ENCODE results near the gene SCAMP4.

SCAMP4 gene

GRCh38 chr19:1858412-1859081 lies 46.7 kb upstream of the SCAMP4 start:
- peaks cover 44% of the 10 kb centered on the region for H3K4me1 Mint-ChIP-seq
- no peaks in the 10 kb centered on the region for H3K36me3 Mint-ChIP-seq (ENCODE audit: low read depth)
- TF ChIP-seq CTCF (IDR thresholded peaks at IDR 0.05) = no peak
- no peaks in the 10 kb centered on the region for H3K9me3 Mint-ChIP-seq
- no peak for DNase-seq
- H3K27ac Mint-ChIP-seq = no peak overlapping the region
- no peak overlapping the region for H3K4me3 Mint-ChIP-seq
- peaks cover 46% of the 10 kb centered on the region for H3K27me3 Mint-ChIP-seq (ENCODE audit: low read depth, poor library complexity)

DNA sequence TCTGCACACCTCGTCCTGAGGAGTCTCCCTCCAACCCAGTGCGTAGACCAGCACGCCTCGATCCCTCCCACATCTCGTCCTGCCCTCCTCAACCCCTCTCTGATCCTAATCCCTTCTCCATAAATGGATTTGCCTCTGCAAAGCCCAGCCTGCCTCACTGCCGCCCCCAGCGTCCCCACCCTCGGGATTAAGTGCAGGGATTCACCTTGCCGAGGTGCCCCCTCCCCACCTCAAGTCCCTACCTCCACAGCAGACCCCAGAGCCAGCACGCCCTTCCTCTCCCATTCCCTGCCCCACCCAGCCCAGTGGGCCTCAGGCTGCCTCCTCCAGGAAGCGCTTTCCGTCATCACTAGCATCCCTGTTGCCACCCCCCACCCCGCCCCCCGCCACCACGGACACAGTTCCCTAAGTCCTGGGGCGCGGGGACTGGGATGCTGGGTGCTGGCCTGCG lies 45.8 kb upstream of the SCAMP4 start:
- peaks cover 46% of the 10 kb centered on the region for H3K27me3 Mint-ChIP-seq (ENCODE audit: low read depth, poor library complexity)
- H3K9me3 Mint-ChIP-seq = no peaks in the 10 kb centered on the region
- H3K4me1 Mint-ChIP-seq = peaks cover 42% of the 10 kb centered on the region
- no peak overlapping the region for H3K27ac Mint-ChIP-seq
- H3K4me3 Mint-ChIP-seq = peak overlapping the region; percentile 48
- no peak for DNase-seq
- H3K36me3 Mint-ChIP-seq (ENCODE audit: low read depth) = no peaks in the 10 kb centered on the region
- no peak for TF ChIP-seq CTCF (IDR thresholded peaks at IDR 0.05)

- no peak for TF ChIP-seq CTCF (IDR thresholded peaks at IDR 0.05)
- Mint-ChIP-seq H3K27ac (no peak overlapping the region), H3K36me3 (ENCODE audit: low read depth) (no peaks in the 10 kb centered on the region), H3K9me3 (no peaks in the 10 kb centered on the region), H3K27me3 (ENCODE audit: low read depth, poor library complexity) (peaks cover 46% of the 10 kb centered on the region), H3K4me3 (no peak overlapping the region), H3K4me1 (peaks cover 34% of the 10 kb centered on the region)
- peak; percentile 75 for DNase-seq
Observed at GRCh38 chr19:1860042-1860775, 45.0 kb upstream of the SCAMP4 start.

- peaks cover 46% of the 10 kb centered on the region for H3K27me3 Mint-ChIP-seq (ENCODE audit: low read depth, poor library complexity)
- DNase-seq = no peak
- peaks cover 26% of the 10 kb centered on the region for H3K4me1 Mint-ChIP-seq
- peak overlapping the region; percentile 85 for H3K4me3 Mint-ChIP-seq
- TF ChIP-seq CTCF (IDR thresholded peaks at IDR 0.05) = no peak
- no peaks in the 10 kb centered on the region for H3K9me3 Mint-ChIP-seq
- no peaks in the 10 kb centered on the region for H3K36me3 Mint-ChIP-seq (ENCODE audit: low read depth)
- no peak overlapping the region for H3K27ac Mint-ChIP-seq
Observed at GRCh38 chr19:1860821-1861598, 44.2 kb upstream of the SCAMP4 start.

DNA sequence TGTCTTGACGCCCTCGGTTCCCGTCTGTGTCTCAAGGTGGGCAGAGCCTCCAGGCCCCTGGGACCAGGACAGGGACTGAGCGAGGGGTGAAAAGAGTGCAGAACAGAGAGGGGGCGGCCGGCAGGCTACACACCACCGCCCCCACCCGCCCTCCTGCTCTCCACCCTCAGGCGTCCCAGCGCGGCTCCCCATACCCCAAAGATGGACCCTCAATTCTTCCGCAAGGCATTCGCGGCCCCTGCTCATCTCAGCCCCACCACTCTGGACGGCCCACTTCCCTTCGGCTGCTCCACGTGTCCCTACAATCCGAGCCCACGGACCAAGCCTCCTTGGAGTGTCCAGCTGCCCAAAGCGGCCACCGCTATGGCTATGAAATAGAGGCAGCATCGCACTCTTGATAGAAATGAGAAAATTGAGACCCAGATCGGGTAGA lies 43.6 kb upstream of the SCAMP4 start:
- no peak overlapping the region for H3K27ac Mint-ChIP-seq
- H3K9me3 Mint-ChIP-seq = no peaks in the 10 kb centered on the region
- no peak for TF ChIP-seq CTCF (IDR thresholded peaks at IDR 0.05)
- H3K27me3 Mint-ChIP-seq (ENCODE audit: low read depth, poor library complexity) = peaks cover 46% of the 10 kb centered on the region
- no peak for DNase-seq
- H3K36me3 Mint-ChIP-seq (ENCODE audit: low read depth) = no peaks in the 10 kb centered on the region
- H3K4me1 Mint-ChIP-seq = peaks cover 20% of the 10 kb centered on the region
- H3K4me3 Mint-ChIP-seq = peak overlapping the region; percentile 85
